K562 (cell line): ENCODE results near the gene ADIPOQ. TPM values are rescaled to one million over a fixed set of nuclear protein-coding genes. Genes with fewer than 3 reads are reported as not detected.

Source experiments
- BHLHE40 ChIP-seq: IDR thresholded peaks from 2 replicates; pipeline ENCODE4 v1.6.1; 2011; ENCODE audit warnings: low read length, improper control_type of control experiment
- BRD4 ChIP-seq: fragments of 200-600 bp; sonication (generic); IDR thresholded peaks from 2 replicates; pipeline ENCODE4 v1.6.1; 2017; ENCODE audit warnings: inconsistent platforms
- CBFB ChIP-seq: sonication (generic); formaldehyde crosslinking; IDR thresholded peaks from 2 replicates; pipeline ENCODE4 v1.4.0; 2020; ENCODE audit warnings: mild to moderate bottlenecking, missing genetic modification reagents
- ETS1 ChIP-seq: conservative IDR thresholded peaks from 2 replicates; pipeline ENCODE4 v1.6.1; 2011; ENCODE audit warnings: low read depth, mild to moderate bottlenecking, low read length; ENCODE audit not compliant: control insufficient read depth
- ETV1 ChIP-seq: fragments of 450-650 bp; conservative IDR thresholded peaks from 2 replicates; pipeline ENCODE4 v1.6.1; 2016; ENCODE audit warnings: missing genetic modification characterization, control low read depth, low read depth, missing compliant biosample characterization
- HNRNPH1 ChIP-seq: fragments of 200-400 bp; formaldehyde crosslinking; optimal IDR thresholded peaks from 2 replicates; pipeline ENCODE3; 2017; ENCODE audit warnings: low read depth, mild to moderate bottlenecking, low read length, moderate library complexity
- KAT2B ChIP-seq: IDR thresholded peaks from one replicate; pipeline ENCODE4 v1.6.1; 2012; ENCODE audit warnings: low read depth, mild to moderate bottlenecking, control low read depth, inconsistent platforms, low read length, moderate library complexity
- MAZ ChIP-seq, 2 experiments: fragments of 450-650 bp in 1 of 2; sonication (generic) in 1 of 2; formaldehyde crosslinking; IDR thresholded peaks in 1 of 2; conservative IDR thresholded peaks in 1 of 2; 2 replicates each; pipeline versions ENCODE4 v1.4.0 to v1.5.0; 2020; ENCODE audit warnings: mild to moderate bottlenecking in 1 of 2, missing genetic modification reagents in 1 of 2
- MED1 ChIP-seq: sonication (generic); formaldehyde crosslinking; IDR thresholded peaks from 2 replicates; pipeline ENCODE4 v1.8.1; 2023; ENCODE audit warnings: missing genetic modification reagents, borderline replicate concordance
- MTA1 ChIP-seq: fragments of 450-650 bp; IDR thresholded peaks from 2 replicates; pipeline ENCODE4 v1.6.1; 2017; ENCODE audit warnings: borderline replicate concordance
- NR2C1 ChIP-seq, 2 experiments: fragments of 450-650 bp; IDR thresholded peaks; 2 replicates each; pipeline ENCODE4 v1.6.1; 2017; ENCODE audit warnings: mild to moderate bottlenecking in 2 of 2, antibody characterized with exemption in 1 of 2, inconsistent platforms in 1 of 2, missing compliant biosample characterization in 1 of 2, missing genetic modification characterization in 1 of 2
- POLR2A ChIP-seq: fragments of 450-650 bp; conservative IDR thresholded peaks from 2 replicates; pipeline ENCODE4 v1.6.1; 2016
- POU5F1 ChIP-seq: fragments of 150-350 bp; IDR thresholded peaks from 2 replicates; pipeline ENCODE4 v1.6.1; 2014; ENCODE audit warnings: borderline replicate concordance, low read length, low read depth, mild to moderate bottlenecking; ENCODE audit not compliant: partially characterized antibody
- PTBP1 ChIP-seq: fragments of 200-400 bp; formaldehyde crosslinking; IDR thresholded peaks from 2 replicates; pipeline ENCODE4 v1.6.1; 2017; ENCODE audit warnings: low read depth, low read length
- SIX5 ChIP-seq, 2 experiments: IDR thresholded peaks; 2 replicates each; pipeline ENCODE4 v1.6.1; 2011; ENCODE audit warnings: low read length in 2 of 2, borderline replicate concordance in 1 of 2, low read depth in 1 of 2, mild to moderate bottlenecking in 1 of 2, moderate library complexity in 1 of 2; ENCODE audit not compliant: insufficient read depth in 1 of 2
- SPI1 ChIP-seq: IDR thresholded peaks from 2 replicates; pipeline ENCODE4 v1.6.1; 2011; ENCODE audit warnings: low read depth, low read length, control low read depth, borderline replicate concordance
- TAF15 ChIP-seq: fragments of 200-400 bp; formaldehyde crosslinking; IDR thresholded peaks from 2 replicates; pipeline ENCODE4 v1.6.1; 2017; ENCODE audit warnings: mild to moderate bottlenecking, low read depth, low read length, moderate library complexity
- TFE3 ChIP-seq: fragments of 450-650 bp; formaldehyde crosslinking; IDR thresholded peaks from 2 replicates; pipeline ENCODE4 v1.4.0; 2020; ENCODE audit warnings: mild to moderate bottlenecking, mixed read lengths
- XRCC5 ChIP-seq: fragments of 200-400 bp; formaldehyde crosslinking; IDR thresholded peaks from 2 replicates; pipeline ENCODE4 v1.6.1; 2017; ENCODE audit warnings: low read depth, mild to moderate bottlenecking, low read length
- ZBED1 ChIP-seq: IDR thresholded peaks from 2 replicates; pipeline ENCODE4 v1.6.1; 2014
- ZBTB26 ChIP-seq: fragments of 450-650 bp; formaldehyde crosslinking; IDR thresholded peaks from 2 replicates; pipeline ENCODE4 v1.4.0; 2022; ENCODE audit warnings: missing genetic modification characterization
- ZNF184 ChIP-seq: sonication (generic); formaldehyde crosslinking; IDR thresholded peaks from 2 replicates; pipeline ENCODE4 v1.5.0; 2020; ENCODE audit warnings: missing genetic modification reagents
- ZNF449 ChIP-seq: fragments of 250-450 bp; sonication (Bioruptor Pico); IDR thresholded peaks from 2 replicates; pipeline ENCODE4 v1.8.0; 2022; ENCODE audit warnings: moderate library complexity, mild to moderate bottlenecking, inconsistent platforms
- polyA plus RNA-seq, 8 experiments: library from polyadenylated mRNA; depleted of rRNA in 4 of 8; stranded (reverse) in 5 of 8; unstranded in 3 of 8; fragments of >200 nt; fragmentation: Nextera tagmentation in 2 of 8; fragmentation: Illumina TruSeq in 1 of 8; extraction: Ambion mirVana in 2 of 8; extraction: Trizol in 1 of 8; gene quantifications; 2 replicates each; pipeline versions ENCODE4 v1.2.1 to v1.2.3, GENCODE V29; 2011 to 2014; ENCODE audit warnings: inconsistent platforms in 1 of 8, missing spikeins in 1 of 8
- total RNA-seq, 7 experiments: library from RNA; depleted of rRNA in 6 of 7; stranded (reverse); fragments of >200 nt in 6 of 7; fragmentation: Illumina TruSeq in 2 of 7; extraction: Trizol in 2 of 7; gene quantifications; 2 replicates each; pipeline versions ENCODE4 v1.2.1 to v1.2.3, GENCODE V29; 2011 to 2021; ENCODE audit warnings: low replicate concordance in 1 of 7

The ADIPOQ gene
- total and polyA plus RNA-seq, 9 of the 15 experiments (the other 6 are each of a cell fraction or from before 2014, with no cell fraction given), result 0.01 to 0.04 (median 0.03) TPM; not detected in 4

GRCh38 chr3:186825294-186825821 lies 17.2 kb upstream of the ADIPOQ start (continued):
- TF ChIP-seq ETS1 (no peak), ZBED1 (no peak), MTA1 (no peak), TAF15 (no peak), BRD4 (no peak), NR2C1 (IDR thresholded peaks at IDR 0.05) (no peak), NR2C1 (tag; IDR thresholded peaks at IDR 0.05) (no peak), ZNF449 (CRISPR knock-in tag) (no peak), ETV1 (tag) (no peak), SPI1 (no peak), HNRNPH1 (no peak), ZNF184 (no peak), POLR2A (peak; percentile 26; the same call in 1 of the 2 replicates), PTBP1 (no peak), SIX5 (IDR thresholded peaks at IDR 0.05; ENCODE audit: borderline replicate concordance in 1 of 2, insufficient read depth in 1 of 2, low read depth in 1 of 2, low read length in 2 of 2) (no peak), TFE3 (CRISPR knock-in tag) (no peak), XRCC5 (no peak), KAT2B (no peak), POU5F1 (no peak), MED1 (CRISPR knock-in tag) (no peak), CBFB (CRISPR knock-in tag) (no peak), MAZ (CRISPR knock-in tag; conservative IDR thresholded peaks at IDR 0.05 in 1 of 2, IDR thresholded peaks at IDR 0.05 in 1 of 2) (0 out of 4 replicates have a peak, but pooled peaks of 1 of the 2 experiments have one; percentile 37), BHLHE40 (no peak), ZBTB26 (CRISPR knock-in tag) (no peak)
